CD4-positive, alpha-beta T cell treated with Interleukin-4 for 4 hours (primary cell): ENCODE results near the gene BDH1.

ENCODE experiments used
- DNase-seq: peaks from one replicate; pipeline ENCODE4 v3.0.0-alpha.2; 2020

BDH1 gene

DNA sequence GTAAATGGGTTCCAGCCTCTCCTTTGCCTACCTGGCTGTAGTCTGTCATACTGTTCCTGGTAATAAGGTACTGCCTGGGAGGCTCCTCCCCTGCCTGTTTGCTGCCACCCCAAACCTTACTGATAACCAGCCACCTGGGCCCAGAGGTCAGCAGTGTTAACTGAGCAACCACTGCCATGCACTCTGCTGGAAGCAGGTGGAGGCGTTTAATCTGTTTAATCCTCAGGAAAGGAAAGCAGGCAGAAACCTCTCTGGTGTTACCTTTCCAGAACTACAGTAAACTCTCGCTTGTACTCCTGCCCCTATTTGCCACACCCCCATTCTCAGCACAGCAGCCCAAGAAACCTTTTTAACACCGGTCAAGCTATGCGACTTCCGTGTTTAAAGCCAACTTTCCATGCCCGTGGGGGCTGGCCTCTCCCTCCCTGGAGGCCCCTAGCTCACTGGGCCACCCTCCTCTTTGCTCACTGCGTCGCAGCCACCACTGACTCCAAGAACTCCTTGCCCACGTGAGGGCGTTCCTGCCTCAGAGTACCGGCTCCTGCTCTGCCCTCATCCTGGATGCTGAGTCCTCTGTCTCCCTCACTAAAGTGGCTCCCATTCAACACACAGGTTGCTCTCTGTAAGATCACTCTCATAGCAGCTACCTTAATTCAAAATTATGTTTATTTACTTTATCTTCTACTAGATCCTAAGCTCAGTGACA, 8.3 kb downstream of the BDH1 start:
- no peak for DNase-seq

DNA sequence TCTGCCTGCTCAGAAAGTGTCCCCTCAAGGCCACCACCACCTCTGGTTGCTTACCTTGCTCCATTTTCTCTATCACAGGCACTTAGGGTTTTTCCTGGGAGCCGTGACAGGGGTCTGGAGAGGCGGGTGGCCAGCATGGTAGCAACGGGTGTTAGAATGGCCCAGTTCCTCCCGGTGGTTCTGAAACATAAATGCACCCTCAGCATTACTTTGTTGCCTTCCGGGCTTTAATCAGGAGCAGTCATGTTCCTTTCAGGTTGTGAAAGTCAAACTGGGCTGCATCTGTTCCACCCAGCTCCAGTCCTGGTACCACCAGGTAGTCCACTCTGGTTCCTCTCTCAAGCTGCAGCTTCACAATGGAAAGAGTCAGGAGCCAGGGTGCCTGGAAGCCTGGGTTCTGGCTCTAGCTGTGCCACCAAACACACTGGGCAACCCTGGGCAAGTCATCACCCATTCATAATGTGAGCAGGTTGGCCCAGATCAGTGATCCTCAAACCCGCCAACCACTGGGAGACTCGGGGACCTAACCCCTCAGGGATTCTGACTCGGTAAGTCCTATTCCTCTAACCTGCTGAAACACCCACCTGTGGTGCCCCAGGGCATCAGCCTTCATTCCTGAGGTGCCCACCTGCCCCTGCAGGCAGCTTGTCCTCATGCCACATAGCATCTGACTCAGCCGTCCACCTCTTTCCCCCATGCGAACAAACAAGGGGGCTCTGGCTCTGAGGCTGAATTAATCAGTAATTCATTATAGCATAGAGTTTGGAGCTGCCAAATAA, 9.3 kb downstream of the BDH1 start:
- no peak for DNase-seq

GRCh38 chr3:197545571-197545970, 10.2 kb downstream of the BDH1 start:
- DNase-seq, result no peak

DNA sequence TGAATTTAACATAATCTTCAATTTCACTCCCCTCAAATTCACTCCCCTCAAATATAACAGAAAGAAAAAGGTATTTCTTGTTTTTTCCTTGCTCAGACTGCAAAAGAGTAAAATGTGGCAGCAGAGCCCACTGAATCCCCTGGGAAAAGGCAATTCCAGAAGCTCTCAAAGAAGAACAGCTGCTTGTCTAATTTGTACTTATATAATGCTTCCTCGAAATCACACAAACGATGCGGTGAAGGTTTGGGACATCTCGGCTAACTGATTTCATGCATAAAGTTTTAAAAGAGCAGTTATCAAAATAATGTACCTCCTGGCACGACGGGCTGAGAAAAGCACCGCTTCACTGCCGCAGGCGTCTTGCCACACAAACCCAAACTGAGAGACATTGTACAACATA, 10.7 kb downstream of the BDH1 start:
- no peak for DNase-seq

GRCh38 chr3:197542741-197543454, 12.9 kb downstream of the BDH1 start:
- DNase-seq, result no peak

- no peak for DNase-seq
These were observed 13.8 kb downstream of the BDH1 start for GRCh38 chr3:197541756-197542539.

- no peak for DNase-seq
These were observed 14.8 kb downstream of the BDH1 start for GRCh38 chr3:197540961-197541377.

DNA sequence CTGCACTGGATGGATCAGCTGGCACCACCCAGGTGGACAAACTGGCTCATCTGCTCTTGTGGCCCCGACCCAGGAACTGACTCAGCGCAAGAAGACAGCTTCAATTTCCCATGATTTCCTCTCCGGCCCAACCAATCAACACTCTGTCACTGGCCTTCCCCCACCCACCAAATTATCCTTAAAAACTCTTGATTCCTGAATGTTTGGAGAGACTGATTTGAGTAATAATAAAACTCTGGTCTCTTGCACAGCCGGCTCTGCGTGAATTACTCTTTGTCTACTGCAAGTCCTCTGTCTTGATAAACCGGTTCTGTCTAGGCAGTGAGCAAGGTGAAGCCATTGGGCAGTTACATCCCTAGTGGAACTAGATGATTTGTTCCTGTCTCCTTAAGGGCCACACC, 16.1 kb downstream of the BDH1 start:
- no peak for DNase-seq

- no peak for DNase-seq
These were observed 21.6 kb downstream of the BDH1 start for GRCh38 chr3:197533927-197534725.

- no peak for DNase-seq
These were observed 22.4 kb downstream of the BDH1 start for GRCh38 chr3:197533396-197533795.

DNA sequence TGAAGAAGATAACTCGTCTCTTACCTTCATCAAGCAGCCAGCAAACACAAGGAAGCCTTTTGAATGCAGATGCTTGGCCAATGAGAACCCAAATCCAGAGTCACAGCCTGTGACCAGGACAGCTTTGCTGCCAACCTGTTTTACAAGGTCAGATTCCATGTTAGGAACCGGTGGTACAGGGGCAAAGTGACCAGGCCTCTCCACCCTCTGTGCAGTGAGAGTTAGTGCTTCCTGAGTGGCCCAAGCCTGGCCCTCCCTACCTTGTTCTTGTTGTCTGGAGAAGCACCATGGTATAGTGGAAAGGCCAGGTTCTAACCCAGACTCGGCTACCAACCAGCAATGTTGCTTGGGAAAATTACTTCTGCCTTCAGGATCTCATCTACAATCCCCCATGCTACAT, 23.4 kb downstream of the BDH1 start:
- DNase-seq, result no peak

DNA sequence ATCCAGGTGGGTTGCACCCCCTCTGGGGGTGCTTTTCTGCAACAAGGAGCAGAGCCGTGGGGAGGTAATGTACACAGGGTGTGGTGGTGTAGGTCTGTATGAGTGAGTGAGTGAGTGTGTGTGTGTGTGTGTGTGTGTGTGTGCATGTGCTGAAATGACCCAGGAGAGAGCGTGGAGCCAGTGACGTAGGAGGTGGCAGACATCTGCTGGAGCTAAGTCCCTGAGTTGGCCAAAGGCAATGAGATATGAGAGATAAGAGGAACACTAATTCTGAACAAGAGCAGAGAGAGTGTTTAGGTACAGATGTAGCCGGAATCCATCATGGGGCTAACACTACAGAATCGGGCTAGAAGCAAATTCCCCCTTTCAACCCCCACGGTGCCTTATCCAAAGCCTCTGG, 27.6 kb downstream of the BDH1 start:
- DNase-seq, result no peak

GRCh38 chr3:197527569-197527968, 28.2 kb downstream of the BDH1 start:
- DNase-seq, result no peak

GRCh38 chr3:197525706-197526105, 30.1 kb downstream of the BDH1 start:
- DNase-seq, result no peak

DNA sequence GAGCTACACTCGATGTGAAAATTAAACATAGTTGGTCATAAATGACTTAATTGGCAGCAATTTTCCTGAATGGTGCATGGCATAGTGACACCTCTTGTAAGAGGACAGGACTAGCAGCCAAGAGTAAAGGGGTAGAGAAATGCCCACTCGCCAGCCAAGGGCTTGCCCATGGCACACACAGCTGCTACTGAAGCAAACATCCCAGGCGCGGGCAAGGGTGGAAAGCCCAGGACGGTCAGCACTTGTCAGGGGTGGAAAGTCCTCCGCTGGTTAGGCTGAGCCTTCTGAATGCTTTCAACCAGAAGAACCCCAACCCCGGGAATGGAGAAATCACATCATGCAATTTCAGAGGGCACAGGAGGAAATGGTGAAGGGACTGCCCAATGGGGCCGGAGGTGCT, 31.6 kb downstream of the BDH1 start:
- DNase-seq, result no peak

DNA sequence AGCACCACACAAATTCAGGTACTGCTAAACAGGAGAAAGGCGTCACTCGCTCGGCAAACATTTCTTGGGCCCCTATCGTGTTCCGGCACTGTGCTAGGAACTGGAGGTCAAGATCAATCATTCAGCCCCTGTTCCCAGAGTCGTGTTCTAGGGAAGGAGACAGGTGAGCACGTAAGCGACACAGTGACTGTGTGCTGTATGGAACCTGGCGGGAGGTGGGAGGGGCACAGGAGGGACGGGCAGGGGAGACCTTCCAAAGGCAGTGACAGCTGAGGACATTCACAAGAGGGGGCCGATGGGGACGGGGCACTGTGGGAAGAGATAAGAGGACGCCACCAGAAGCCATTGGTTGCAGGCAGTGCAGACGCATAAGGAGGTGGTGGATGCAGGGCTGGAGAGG, 32.2 kb downstream of the BDH1 start:
- DNase-seq, result no peak

- DNase-seq, result no peak
These were observed 32.8 kb downstream of the BDH1 start for GRCh38 chr3:197522881-197523441.

GRCh38 chr3:197522183-197522715, 33.5 kb downstream of the BDH1 start:
- no peak for DNase-seq

DNA sequence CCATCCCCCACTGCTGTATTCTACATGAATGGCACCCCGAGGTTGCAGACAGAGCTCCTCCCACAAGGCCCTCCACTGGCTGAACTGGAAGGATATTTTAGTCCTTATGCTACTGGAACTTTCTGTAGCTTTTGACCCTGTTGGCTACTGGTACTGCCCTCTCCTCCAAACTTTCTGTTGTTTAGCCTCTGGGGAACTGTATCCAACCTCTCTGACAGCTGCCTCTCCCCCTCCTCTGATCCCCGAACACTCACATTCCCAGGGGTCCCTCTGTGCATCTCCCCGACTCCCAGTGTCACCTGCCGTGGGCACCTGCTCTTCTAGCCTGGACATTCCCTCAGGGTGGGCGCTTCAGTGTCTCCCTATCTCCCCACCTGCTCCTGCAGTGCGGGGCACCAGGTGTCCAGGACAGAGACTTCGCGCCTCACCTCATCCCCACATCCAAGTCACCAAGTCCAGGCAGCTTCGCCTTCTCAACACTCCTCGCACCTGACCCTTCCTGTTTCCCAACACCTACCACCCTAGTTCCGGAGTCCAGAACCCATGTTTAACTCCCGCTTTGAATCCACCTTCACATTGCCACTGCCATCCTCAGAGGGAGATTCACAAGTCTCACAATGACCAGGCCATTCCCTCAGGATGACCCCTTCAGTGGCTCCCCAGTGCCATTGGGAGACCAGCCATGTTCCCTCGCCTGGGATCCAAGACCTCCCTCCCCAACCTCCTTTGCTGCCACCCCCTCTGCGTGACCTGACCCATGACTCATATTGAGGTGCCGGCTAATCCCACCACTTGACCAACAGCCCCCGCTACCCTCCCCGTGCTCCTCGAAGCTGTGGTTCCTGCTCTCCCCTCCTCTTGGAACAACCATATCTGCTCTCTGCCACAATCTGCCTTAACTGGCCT, 34.2 kb downstream of the BDH1 start:
- no peak for DNase-seq
